ENCODE results near the gene TACC2. TPM values are rescaled to one million over a fixed set of nuclear protein-coding genes. Genes with fewer than 3 reads are reported as not detected.

The TACC2 gene
- total and polyA plus RNA-seq, 2 experiments from 2014 or later = 30.8 to 35.9 TPM

DNA sequence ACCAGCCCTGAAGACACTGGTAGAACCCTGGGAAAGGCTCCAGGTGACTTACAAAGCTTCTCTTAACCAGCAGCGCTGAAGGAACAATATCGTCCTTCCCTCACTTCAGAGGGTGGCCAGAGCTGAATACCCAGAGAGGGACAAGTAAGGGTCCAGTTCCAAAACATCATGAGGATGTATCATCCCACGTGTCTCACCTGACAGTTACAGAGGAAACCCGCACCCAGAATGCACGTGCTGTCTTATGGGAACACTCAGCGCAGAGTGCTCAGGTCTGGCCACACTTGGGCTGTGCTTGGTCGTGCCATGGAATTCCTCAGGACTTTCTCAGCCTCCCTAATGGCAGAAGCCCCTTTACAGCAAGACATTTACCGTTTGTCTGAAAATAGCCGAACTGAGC lies 235.2 kb downstream of the TACC2 start:
- no peak overlapping the region for H3K4me3 Mint-ChIP-seq
- no peaks in the 10 kb centered on the region for H3K4me1 Mint-ChIP-seq
- Histone ChIP-seq H3K9me2 (ENCODE audit: insufficient read depth) (no peaks in the 10 kb centered on the region), H3K4me1 (ENCODE audit: insufficient read depth) (no peaks in the 10 kb centered on the region), H2AFZ (no peak overlapping the region), H3K79me2 (replicated peaks; ENCODE audit: insufficient read depth) (no peaks in the 10 kb centered on the region), H3K4me2 (no peak overlapping the region), H3F3A (replicated peaks; ENCODE audit: low read depth) (no peaks in the 10 kb centered on the region), H4K20me1 (replicated peaks; ENCODE audit: insufficient read depth) (0 out of 2 replicates have a peak, but pooled peaks cover 4% of the 10 kb centered on the region), H3K27me3 (ENCODE audit: insufficient read depth) (no peaks in the 10 kb centered on the region), H3K4me3 (no peak overlapping the region), H3K27ac (ENCODE audit: low read depth) (no peak overlapping the region), H3K36me3 (ENCODE audit: insufficient read depth) (peaks cover 31% of the 10 kb centered on the region)
- TF ChIP-seq, protein P1, sequence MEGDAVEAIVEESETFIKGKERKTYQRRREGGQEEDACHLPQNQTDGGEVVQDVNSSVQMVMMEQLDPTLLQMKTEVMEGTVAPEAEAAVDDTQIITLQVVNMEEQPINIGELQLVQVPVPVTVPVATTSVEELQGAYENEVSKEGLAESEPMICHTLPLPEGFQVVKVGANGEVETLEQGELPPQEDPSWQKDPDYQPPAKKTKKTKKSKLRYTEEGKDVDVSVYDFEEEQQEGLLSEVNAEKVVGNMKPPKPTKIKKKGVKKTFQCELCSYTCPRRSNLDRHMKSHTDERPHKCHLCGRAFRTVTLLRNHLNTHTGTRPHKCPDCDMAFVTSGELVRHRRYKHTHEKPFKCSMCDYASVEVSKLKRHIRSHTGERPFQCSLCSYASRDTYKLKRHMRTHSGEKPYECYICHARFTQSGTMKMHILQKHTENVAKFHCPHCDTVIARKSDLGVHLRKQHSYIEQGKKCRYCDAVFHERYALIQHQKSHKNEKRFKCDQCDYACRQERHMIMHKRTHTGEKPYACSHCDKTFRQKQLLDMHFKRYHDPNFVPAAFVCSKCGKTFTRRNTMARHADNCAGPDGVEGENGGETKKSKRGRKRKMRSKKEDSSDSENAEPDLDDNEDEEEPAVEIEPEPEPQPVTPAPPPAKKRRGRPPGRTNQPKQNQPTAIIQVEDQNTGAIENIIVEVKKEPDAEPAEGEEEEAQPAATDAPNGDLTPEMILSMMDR (conservative IDR thresholded peaks at IDR 0.05; ENCODE audit: low read depth in 2 of 2) = no peak
- no peak for TF ChIP-seq POLR2AphosphoS5 (IDR thresholded peaks at IDR 0.05; ENCODE audit: low read depth)
- no peak for TF ChIP-seq CREB1 (CRISPR knock-in tag; IDR thresholded peaks at IDR 0.05; ENCODE audit: low read depth)
- no peak overlapping the region for H3K27ac Mint-ChIP-seq
- H3K27me3 Mint-ChIP-seq (ENCODE audit: insufficient read depth, low read depth, poor library complexity) = peaks cover 1% of the 10 kb centered on the region
- H3K36me3 Mint-ChIP-seq (ENCODE audit: low read depth) = peaks cover 50% of the 10 kb centered on the region
- DNase-seq (ENCODE audit: low spot score) (no peak), ATAC-seq (no peak)
- no peaks in the 10 kb centered on the region for H3K9me3 Mint-ChIP-seq

DNA sequence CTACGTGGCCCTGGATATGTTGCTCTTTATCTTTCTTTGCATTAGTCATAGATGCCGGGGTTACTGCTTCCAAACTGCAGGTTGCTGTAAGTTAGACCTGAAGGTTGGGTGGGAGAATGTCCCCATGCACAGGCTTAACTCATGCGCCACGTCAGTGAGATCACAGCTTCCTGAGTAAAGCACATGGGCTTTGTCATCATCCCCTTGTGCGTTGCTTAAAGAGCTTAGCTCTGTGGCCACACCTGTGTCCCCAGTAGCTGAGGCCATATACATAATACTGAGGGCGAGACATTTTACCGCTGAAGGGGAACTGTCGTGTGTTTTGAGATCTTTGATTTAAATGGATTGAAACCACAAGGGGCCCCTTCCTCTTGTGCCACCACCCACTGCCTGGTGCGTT lies 236.4 kb downstream of the TACC2 start:
- no peaks in the 10 kb centered on the region for H3K4me1 ChIP-seq (ENCODE audit: insufficient read depth)
- DNase-seq (ENCODE audit: low spot score) = no peak
- H3K27me3 Mint-ChIP-seq (ENCODE audit: insufficient read depth, low read depth, poor library complexity) = peaks cover 2% of the 10 kb centered on the region
- H2AFZ ChIP-seq = no peak overlapping the region
- H3K27ac Mint-ChIP-seq = no peak overlapping the region
- H3F3A ChIP-seq (replicated peaks; ENCODE audit: low read depth) = no peaks in the 10 kb centered on the region
- no peaks in the 10 kb centered on the region for H3K9me2 ChIP-seq (ENCODE audit: insufficient read depth)
- no peaks in the 10 kb centered on the region for H4K20me1 ChIP-seq (replicated peaks; ENCODE audit: insufficient read depth)
- H3K4me3 ChIP-seq = no peak overlapping the region
- peaks cover 29% of the 10 kb centered on the region for H3K36me3 ChIP-seq (ENCODE audit: insufficient read depth)
- H3K4me1 Mint-ChIP-seq = no peaks in the 10 kb centered on the region
- peaks cover 52% of the 10 kb centered on the region for H3K36me3 Mint-ChIP-seq (ENCODE audit: low read depth)
- H3K27me3 ChIP-seq (ENCODE audit: insufficient read depth) = no peaks in the 10 kb centered on the region
- no peaks in the 10 kb centered on the region for H3K79me2 ChIP-seq (replicated peaks; ENCODE audit: insufficient read depth)
- ATAC-seq = no peak
- no peak overlapping the region for H3K27ac ChIP-seq (ENCODE audit: low read depth)
- H3K4me3 Mint-ChIP-seq = no peak overlapping the region
- H3K9me3 Mint-ChIP-seq = no peaks in the 10 kb centered on the region
- no peak overlapping the region for H3K4me2 ChIP-seq
- TF ChIP-seq ZNF331 (CRISPR knock-in tag; IDR thresholded peaks at IDR 0.05; ENCODE audit: low read depth) = no peak
- TF ChIP-seq, protein P1 (conservative IDR thresholded peaks at IDR 0.05; ENCODE audit: low read depth in 2 of 2) = no peak
- TF ChIP-seq, protein P2, sequence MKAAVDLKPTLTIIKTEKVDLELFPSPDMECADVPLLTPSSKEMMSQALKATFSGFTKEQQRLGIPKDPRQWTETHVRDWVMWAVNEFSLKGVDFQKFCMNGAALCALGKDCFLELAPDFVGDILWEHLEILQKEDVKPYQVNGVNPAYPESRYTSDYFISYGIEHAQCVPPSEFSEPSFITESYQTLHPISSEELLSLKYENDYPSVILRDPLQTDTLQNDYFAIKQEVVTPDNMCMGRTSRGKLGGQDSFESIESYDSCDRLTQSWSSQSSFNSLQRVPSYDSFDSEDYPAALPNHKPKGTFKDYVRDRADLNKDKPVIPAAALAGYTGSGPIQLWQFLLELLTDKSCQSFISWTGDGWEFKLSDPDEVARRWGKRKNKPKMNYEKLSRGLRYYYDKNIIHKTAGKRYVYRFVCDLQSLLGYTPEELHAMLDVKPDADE (IDR thresholded peaks at IDR 0.05) = no peak
- TF ChIP-seq EZH2phosphoT487 (IDR thresholded peaks at IDR 0.05; ENCODE audit: unreplicated experiment) = no peak
- TF ChIP-seq, protein P3, sequence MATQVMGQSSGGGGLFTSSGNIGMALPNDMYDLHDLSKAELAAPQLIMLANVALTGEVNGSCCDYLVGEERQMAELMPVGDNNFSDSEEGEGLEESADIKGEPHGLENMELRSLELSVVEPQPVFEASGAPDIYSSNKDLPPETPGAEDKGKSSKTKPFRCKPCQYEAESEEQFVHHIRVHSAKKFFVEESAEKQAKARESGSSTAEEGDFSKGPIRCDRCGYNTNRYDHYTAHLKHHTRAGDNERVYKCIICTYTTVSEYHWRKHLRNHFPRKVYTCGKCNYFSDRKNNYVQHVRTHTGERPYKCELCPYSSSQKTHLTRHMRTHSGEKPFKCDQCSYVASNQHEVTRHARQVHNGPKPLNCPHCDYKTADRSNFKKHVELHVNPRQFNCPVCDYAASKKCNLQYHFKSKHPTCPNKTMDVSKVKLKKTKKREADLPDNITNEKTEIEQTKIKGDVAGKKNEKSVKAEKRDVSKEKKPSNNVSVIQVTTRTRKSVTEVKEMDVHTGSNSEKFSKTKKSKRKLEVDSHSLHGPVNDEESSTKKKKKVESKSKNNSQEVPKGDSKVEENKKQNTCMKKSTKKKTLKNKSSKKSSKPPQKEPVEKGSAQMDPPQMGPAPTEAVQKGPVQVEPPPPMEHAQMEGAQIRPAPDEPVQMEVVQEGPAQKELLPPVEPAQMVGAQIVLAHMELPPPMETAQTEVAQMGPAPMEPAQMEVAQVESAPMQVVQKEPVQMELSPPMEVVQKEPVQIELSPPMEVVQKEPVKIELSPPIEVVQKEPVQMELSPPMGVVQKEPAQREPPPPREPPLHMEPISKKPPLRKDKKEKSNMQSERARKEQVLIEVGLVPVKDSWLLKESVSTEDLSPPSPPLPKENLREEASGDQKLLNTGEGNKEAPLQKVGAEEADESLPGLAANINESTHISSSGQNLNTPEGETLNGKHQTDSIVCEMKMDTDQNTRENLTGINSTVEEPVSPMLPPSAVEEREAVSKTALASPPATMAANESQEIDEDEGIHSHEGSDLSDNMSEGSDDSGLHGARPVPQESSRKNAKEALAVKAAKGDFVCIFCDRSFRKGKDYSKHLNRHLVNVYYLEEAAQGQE (IDR thresholded peaks at IDR 0.05; ENCODE audit: unreplicated experiment) = no peak
